CD14-positive monocyte (primary cell): ENCODE results near the gene CCDC167. TPM values are rescaled to one million over a fixed set of nuclear protein-coding genes. Genes with fewer than 3 reads are reported as not detected.

ENCODE experiments used
- DNase-seq, 3 donors: peaks; one replicate each; pipeline ENCODE4 v3.0.0-alpha.2; 2011 to 2022
- H2AFZ ChIP-seq: 2 replicates; pipeline ENCODE4 v1.6.0; 2012; ENCODE audit warnings: mild to moderate bottlenecking, low read depth, low read length, inconsistent platforms; ENCODE audit not compliant: insufficient read depth, poor library complexity, severe bottlenecking
- H3K27ac ChIP-seq, 2 donors: 1 replicate in 1 of 2; 2 replicates in 1 of 2; pipeline ENCODE4 v1.5.1; 2012 to 2013; ENCODE audit warnings: low read length in 2 of 2, control low read depth in 1 of 2, inconsistent platforms in 1 of 2, low read depth in 1 of 2, mild to moderate bottlenecking in 1 of 2
- H3K27me3 ChIP-seq, 2 donors: one replicate each; pipeline versions ENCODE4 v1.6.0 to v1.6.1; 2011 to 2013; ENCODE audit warnings: low read length in 2 of 2; ENCODE audit not compliant: control insufficient read depth in 2 of 2, insufficient read depth in 2 of 2
- H3K36me3 ChIP-seq, 2 donors: replicated peaks in 1 of 2; 1 replicate in 1 of 2; 2 replicates in 1 of 2; pipeline versions ENCODE4 v1.5.1 to v1.6.1; 2012 to 2013; ENCODE audit warnings: low read length in 2 of 2, control low read depth in 1 of 2, inconsistent platforms in 1 of 2, mild to moderate bottlenecking in 1 of 2; ENCODE audit not compliant: insufficient read depth in 2 of 2, control insufficient read depth in 1 of 2
- H3K4me1 ChIP-seq, 2 donors: 1 replicate in 1 of 2; 2 replicates in 1 of 2; pipeline versions ENCODE4 v1.5.1 to v1.6.1; 2012 to 2013; ENCODE audit warnings: low read length in 2 of 2, control low read depth in 1 of 2, inconsistent platforms in 1 of 2, mild to moderate bottlenecking in 1 of 2, moderate library complexity in 1 of 2; ENCODE audit not compliant: insufficient read depth in 2 of 2, control insufficient read depth in 1 of 2
- H3K4me2 ChIP-seq: replicated peaks from 2 replicates; pipeline ENCODE3; 2012; ENCODE audit warnings: low read length, moderate library complexity, mild to moderate bottlenecking; ENCODE audit not compliant: poor library complexity, severe bottlenecking; ENCODE audit errors: extremely low read depth
- H3K4me3 ChIP-seq, 3 experiments: fragments of 200-600 bp in 1 of 3; sonication (generic) in 1 of 3; replicated peaks in 1 of 3; 1 replicate in 2 of 3; 2 replicates in 1 of 3; pipeline ENCODE4 v1.5.1; 2011 to 2013; ENCODE audit warnings: low read length in 3 of 3, mild to moderate bottlenecking in 3 of 3, control low read depth in 2 of 3, low read depth in 2 of 3, inconsistent platforms in 1 of 3, moderate library complexity in 1 of 3
- H3K79me2 ChIP-seq: 2 replicates; pipeline ENCODE4 v1.6.0; 2012; ENCODE audit warnings: mild to moderate bottlenecking, control low read depth, inconsistent platforms, low read length, moderate library complexity; ENCODE audit not compliant: insufficient read depth
- H3K9ac ChIP-seq: 2 replicates; pipeline ENCODE4 v1.6.0; 2017; ENCODE audit warnings: low read length, mild to moderate bottlenecking; ENCODE audit not compliant: insufficient read depth, poor library complexity, severe bottlenecking
- H3K9me3 ChIP-seq, 2 donors: replicated peaks in 1 of 2; 1 replicate in 1 of 2; 2 replicates in 1 of 2; pipeline versions ENCODE4 v1.5.1 to v1.6.1; 2012 to 2013; ENCODE audit warnings: low read length in 2 of 2, control low read depth in 1 of 2; ENCODE audit not compliant: control insufficient read depth in 1 of 2, insufficient read depth in 1 of 2
- H4K20me1 ChIP-seq: 2 replicates; pipeline ENCODE4 v1.6.0; 2012; ENCODE audit warnings: mild to moderate bottlenecking, low read length, control low read depth, moderate library complexity; ENCODE audit not compliant: insufficient read depth
- H3K27ac Mint-ChIP-seq, 7 donors: one replicate each; pipeline ENCODE4 v1.8.0; 2020; ENCODE audit warnings: mild to moderate bottlenecking in 7 of 7, mixed read lengths in 7 of 7, moderate library complexity in 6 of 7, inconsistent platforms in 2 of 7
- H3K27me3 Mint-ChIP-seq, 3 donors: one replicate each; pipeline ENCODE4 v1.8.0; 2021 to 2022; ENCODE audit warnings: low read depth in 3 of 3, mild to moderate bottlenecking in 3 of 3, mixed read lengths in 3 of 3, moderate library complexity in 3 of 3, inconsistent platforms in 1 of 3
- H3K36me3 Mint-ChIP-seq, 2 donors: one replicate each; pipeline ENCODE4 v1.8.0; 2020; ENCODE audit warnings: mixed read lengths in 2 of 2, inconsistent platforms in 1 of 2, mild to moderate bottlenecking in 1 of 2
- H3K4me1 Mint-ChIP-seq: one replicate; pipeline ENCODE4 v1.8.0; 2020; ENCODE audit warnings: mild to moderate bottlenecking, mixed read lengths
- H3K4me3 Mint-ChIP-seq, 2 donors: one replicate each; pipeline ENCODE4 v1.8.0; 2020; ENCODE audit warnings: mild to moderate bottlenecking in 2 of 2, mixed read lengths in 2 of 2, moderate library complexity in 1 of 2
- H3K9me3 Mint-ChIP-seq, 7 donors: one replicate each; pipeline ENCODE4 v1.8.0; 2020 to 2022; ENCODE audit warnings: mixed read lengths in 7 of 7, mild to moderate bottlenecking in 6 of 7, moderate library complexity in 6 of 7, inconsistent platforms in 2 of 7
- WGBS: methylation state at CpG from one replicate; pipeline ENCODE4 v1.1.5; 2013; ENCODE audit warnings: missing lambda C conversion rate; ENCODE audit not compliant: insufficient coverage; 5-methylcytosine and 5-hydroxymethylcytosine counted together
- intact Hi-C, 2 donors: fragments of 100-400 bp; cut with micrococcal nuclease; formaldehyde crosslinking; loops; one replicate each; pipeline versions ENCODE4 v1.15.0 to v1.15.1; 2023
- polyA plus RNA-seq, 3 donors: library from polyadenylated mRNA; depleted of rRNA in 1 of 3; unstranded in 2 of 3; stranded (reverse) in 1 of 3; fragments of 300-500 nt in 2 of 3; fragments of >200 nt in 1 of 3; fragmentation: Illumina TruSeq in 2 of 3; gene quantifications; 1 replicate in 2 of 3; 2 replicates in 1 of 3; pipeline ENCODE4 v1.2.3, GENCODE V29; 2012 to 2021
- TF ChIP-seq, protein P1 (sequence below): fragments of 200-600 bp; IDR thresholded peaks from one replicate; pipeline ENCODE4 v1.8.0; 2022; ENCODE audit warnings: antibody characterized with exemption, mild to moderate bottlenecking

The CCDC167 gene
- polyA plus RNA-seq, 3 donors: 12.5 to 22.9 (median 20.7) TPM

DNA sequence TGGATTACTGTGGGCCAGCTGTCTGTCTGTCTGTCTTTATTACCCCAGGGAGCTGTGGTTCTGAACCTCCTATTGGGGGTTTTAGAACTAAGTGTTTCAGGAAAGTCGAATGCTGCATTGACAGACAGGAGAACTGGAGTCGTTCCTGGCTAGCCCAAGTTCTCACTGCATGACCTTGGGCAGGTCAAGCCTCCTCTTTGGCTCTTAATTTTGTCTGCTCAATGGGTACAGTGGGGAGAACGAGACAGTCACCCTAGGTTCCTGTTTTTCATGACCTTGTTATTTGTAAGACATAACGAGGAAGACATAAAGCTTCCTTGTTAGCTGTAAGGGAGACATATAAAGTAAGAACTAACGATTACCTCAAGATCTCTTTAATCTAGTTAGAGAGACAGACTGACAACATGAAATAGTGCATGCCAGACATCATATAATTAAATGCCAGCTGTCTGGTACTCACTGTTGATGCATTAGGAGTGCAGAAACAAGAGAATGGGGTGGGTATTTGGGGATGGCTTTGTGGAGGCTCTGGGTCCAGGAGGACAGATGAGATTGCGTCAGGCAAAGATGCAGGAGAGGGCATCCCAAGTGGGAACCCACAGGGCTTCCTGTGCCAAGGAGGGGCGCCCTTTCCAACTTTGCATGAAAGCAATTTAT, 3.7 kb upstream of the CCDC167 start:
- Histone ChIP-seq H3K9me3 (no peaks in the 10 kb centered on the region), H3K36me3 (no peaks in the 10 kb centered on the region), H3K9ac (no peak overlapping the region), H4K20me1 (no peaks in the 10 kb centered on the region), H3K27ac (no peak overlapping the region), H3K79me2 (no peaks in the 10 kb centered on the region), H2AFZ (no peak overlapping the region), H3K4me1 (peaks cover 10 to 36% of the 10 kb centered on the region in 2 donors), H3K4me3 (no peak overlapping the region), H3K27me3 (no peaks in the 10 kb centered on the region), H3K4me2 (no peak overlapping the region)
- peaks cover 37% of the 10 kb centered on the region for H3K4me1 Mint-ChIP-seq
- intact Hi-C loops: loop anchor here in 1 of 2 donors (5.0 kb wide), 1 partner anchor 71 kb away; the partner anchor contains the start of gene CMTR1
- peak overlapping the region in 6 of 7 donors; percentile 10 to 81 (median 56) for H3K27ac Mint-ChIP-seq
- H3K4me3 Mint-ChIP-seq: no peak overlapping the region
- H3K36me3 Mint-ChIP-seq: no peaks in the 10 kb centered on the region
- peaks cover 5 to 16% (median 6%) of the 10 kb centered on the region in 3 donors for H3K27me3 Mint-ChIP-seq
- 23% methylated on average over 3 of the region's 7 CpGs for WGBS
- TF ChIP-seq, protein P1, sequence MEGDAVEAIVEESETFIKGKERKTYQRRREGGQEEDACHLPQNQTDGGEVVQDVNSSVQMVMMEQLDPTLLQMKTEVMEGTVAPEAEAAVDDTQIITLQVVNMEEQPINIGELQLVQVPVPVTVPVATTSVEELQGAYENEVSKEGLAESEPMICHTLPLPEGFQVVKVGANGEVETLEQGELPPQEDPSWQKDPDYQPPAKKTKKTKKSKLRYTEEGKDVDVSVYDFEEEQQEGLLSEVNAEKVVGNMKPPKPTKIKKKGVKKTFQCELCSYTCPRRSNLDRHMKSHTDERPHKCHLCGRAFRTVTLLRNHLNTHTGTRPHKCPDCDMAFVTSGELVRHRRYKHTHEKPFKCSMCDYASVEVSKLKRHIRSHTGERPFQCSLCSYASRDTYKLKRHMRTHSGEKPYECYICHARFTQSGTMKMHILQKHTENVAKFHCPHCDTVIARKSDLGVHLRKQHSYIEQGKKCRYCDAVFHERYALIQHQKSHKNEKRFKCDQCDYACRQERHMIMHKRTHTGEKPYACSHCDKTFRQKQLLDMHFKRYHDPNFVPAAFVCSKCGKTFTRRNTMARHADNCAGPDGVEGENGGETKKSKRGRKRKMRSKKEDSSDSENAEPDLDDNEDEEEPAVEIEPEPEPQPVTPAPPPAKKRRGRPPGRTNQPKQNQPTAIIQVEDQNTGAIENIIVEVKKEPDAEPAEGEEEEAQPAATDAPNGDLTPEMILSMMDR: no peak
- peak in 2 of 3 donors; percentile 19 to 31 for DNase-seq
- H3K9me3 Mint-ChIP-seq: no peaks in the 10 kb centered on the region

DNA sequence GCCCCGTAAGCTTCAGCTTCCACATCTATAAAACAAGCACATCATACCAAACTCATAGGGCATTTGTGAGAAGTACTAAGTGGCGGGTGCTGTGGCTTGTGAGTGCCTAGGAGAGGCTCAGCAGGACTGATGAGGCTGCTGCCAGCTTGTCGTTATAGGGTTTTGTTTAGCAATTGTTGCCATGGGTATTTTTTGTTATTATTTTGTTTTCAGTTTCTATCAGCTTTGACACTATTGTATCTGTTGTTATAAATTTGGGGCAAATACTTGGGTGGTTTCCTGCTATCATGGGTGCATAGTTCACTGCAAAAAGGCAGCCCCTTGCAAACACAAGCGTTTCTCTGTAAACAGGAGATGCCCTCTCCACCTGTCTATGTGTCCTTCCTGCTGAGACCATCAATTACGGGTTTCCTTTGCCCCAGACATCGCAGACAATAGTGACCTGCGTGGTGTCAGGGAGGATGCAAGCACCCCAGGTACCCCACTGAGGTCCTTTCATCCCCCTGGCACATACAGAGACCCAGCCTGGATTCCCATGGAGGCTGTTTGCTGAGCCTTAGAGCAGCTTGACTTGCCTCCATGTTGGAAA, 3.1 kb upstream of the CCDC167 start:
- H3K4me2 ChIP-seq: no peak overlapping the region
- H3K27ac ChIP-seq: no peak overlapping the region
- TF ChIP-seq, protein P1: no peak

More for the DNA sequence above, 3.1 kb upstream of the CCDC167 start:
- H3K9ac ChIP-seq: no peak overlapping the region
- no peaks in the 10 kb centered on the region for H3K9me3 Mint-ChIP-seq
- intact Hi-C loops: loop anchor here in 1 of 2 donors (5.0 kb wide), 1 partner anchor 70 kb away; the partner anchor contains the start of gene CMTR1
- H3K4me1 Mint-ChIP-seq: peaks cover 40% of the 10 kb centered on the region
- DNase-seq: peak in 1 of 3 donors; percentile 11
- H3K36me3 Mint-ChIP-seq: no peaks in the 10 kb centered on the region
- H3K4me1 ChIP-seq: peaks cover 10 to 36% of the 10 kb centered on the region in 2 donors
- H3K27ac Mint-ChIP-seq: peak overlapping the region in 4 of 7 donors; percentile 24 to 85 (median 52)
- H3K27me3 Mint-ChIP-seq: peaks cover 5 to 16% (median 6%) of the 10 kb centered on the region in 3 donors
- H3K79me2 ChIP-seq: no peaks in the 10 kb centered on the region
- H4K20me1 ChIP-seq: no peaks in the 10 kb centered on the region
- H3K4me3 Mint-ChIP-seq: peak overlapping the region in 1 of 2 donors; percentile 67
- no peak overlapping the region for H3K4me3 ChIP-seq
- H2AFZ ChIP-seq: no peak overlapping the region
- no peaks in the 10 kb centered on the region for H3K9me3 ChIP-seq
- H3K36me3 ChIP-seq: no peaks in the 10 kb centered on the region
- no peaks in the 10 kb centered on the region for H3K27me3 ChIP-seq
- 60% methylated on average over 4 of the region's 7 CpGs for WGBS
